ENCODE data around the gene NME4. TPM values are rescaled to one million over a fixed set of nuclear protein-coding genes. Genes with fewer than 3 reads are reported as not detected.
"Not testable (repeated sequence)": the region's sequence is repeated elsewhere in the genome, so short reads cannot be mapped to it uniquely, and the experiment has no call there.

Gene NME4
- polyA plus RNA-seq, 3 donors, result 30.1 to 223 (median 130) TPM

- WGBS, 3 donors, result 20 to 26% (median 22%) methylated on average over 30 of the region's 30 CpGs
- H3K27ac ChIP-seq (ENCODE audit: low read depth, low read length), result no peak overlapping the region
Observed at GRCh38 chr16:361872-362701, 34.9 kb upstream of the NME4 start.

GRCh38 chr16:362702-362999, 34.3 kb upstream of the NME4 start:
- 70 to 88% (median 73%) methylated on average over 14 to 20 of the region's 24 CpGs for WGBS, 3 donors
- H3K27ac ChIP-seq (ENCODE audit: low read depth, low read length), result not testable (repeated sequence)

- WGBS, 3 donors, result 62 to 71% (median 62%) methylated on average over 13 to 20 of the region's 20 CpGs
- H3K27ac ChIP-seq (ENCODE audit: low read depth, low read length), result no peak overlapping the region
Observed at GRCh38 chr16:363110-363765, 33.8 kb upstream of the NME4 start.

- no peak overlapping the region for H3K27ac ChIP-seq (ENCODE audit: low read depth, low read length)
- 25 to 45% (median 34%) methylated on average over 16 to 24 of the region's 24 CpGs for whole genome bisulfite sequencing, 3 donors
Observed at GRCh38 chr16:363766-364490, 33.1 kb upstream of the NME4 start.

GRCh38 chr16:364595-365491, 32.2 kb upstream of the NME4 start:
- no peak overlapping the region for H3K27ac ChIP-seq (ENCODE audit: low read depth, low read length)
- whole genome bisulfite sequencing, 3 donors, result 60 to 63% (median 61%) methylated on average over 19 of the region's 19 CpGs

GRCh38 chr16:366476-366875, 30.5 kb upstream of the NME4 start:
- WGBS, 3 donors, result 93 to 94% (median 94%) methylated on average over 9 to 10 of the region's 10 CpGs
- H3K27ac ChIP-seq (ENCODE audit: low read depth, low read length), result no peak overlapping the region

GRCh38 chr16:367333-367903, 29.6 kb upstream of the NME4 start:
- WGBS, 3 donors, result 93 to 97% (median 94%) methylated on average over 18 of the region's 18 CpGs
- no peak overlapping the region for H3K27ac ChIP-seq (ENCODE audit: low read depth, low read length)

- no peak overlapping the region for H3K27ac ChIP-seq (ENCODE audit: low read depth, low read length)
- 93 to 95% (median 94%) methylated on average over 27 to 29 of the region's 29 CpGs for WGBS, 3 donors
Observed at GRCh38 chr16:368388-369158, 28.4 kb upstream of the NME4 start.

- H3K27ac ChIP-seq (ENCODE audit: low read depth, low read length), result no peak overlapping the region
- WGBS, 3 donors, result 78 to 85% (median 83%) methylated on average over 20 of the region's 20 CpGs
Observed at GRCh38 chr16:369275-369865, 27.6 kb upstream of the NME4 start.

GRCh38 chr16:369866-370436, 27.0 kb upstream of the NME4 start:
- no peak overlapping the region for H3K27ac ChIP-seq (ENCODE audit: low read depth, low read length)
- 28 to 29% (median 29%) methylated on average over 28 to 44 of the region's 44 CpGs for WGBS, 3 donors

- H3K27ac ChIP-seq (ENCODE audit: low read depth, low read length), result no peak within 1 kb of the TSS
- WGBS, 3 donors, result 0 to 1% (median 0%) methylated on average over 29 to 30 of the region's 30 CpGs
Observed at GRCh38 chr16:370443-370842, 26.6 kb upstream of the NME4 start, which contains the start of gene MRPL28. TSS of gene MRPL28 (minus strand) at chr16:370538. CDS start at chr16:370218, 320 bp downstream.

- 39 to 71% (median 49%) methylated on average over 10 of the region's 10 CpGs for WGBS, 3 donors
- no peak overlapping the region for H3K27ac ChIP-seq (ENCODE audit: low read depth, low read length)
Observed at GRCh38 chr16:370979-371514, 26.0 kb upstream of the NME4 start.

GRCh38 chr16:371515-372301, 25.3 kb upstream of the NME4 start:
- no peak overlapping the region for H3K27ac ChIP-seq (ENCODE audit: low read depth, low read length)
- 76 to 91% (median 88%) methylated on average over 29 to 31 of the region's 31 CpGs for WGBS, 3 donors

GRCh38 chr16:372302-372983, 24.6 kb upstream of the NME4 start:
- WGBS, 3 donors, result 73 to 95% (median 95%) methylated on average over 19 of the region's 19 CpGs
- H3K27ac ChIP-seq (ENCODE audit: low read depth, low read length), result no peak overlapping the region

GRCh38 chr16:373020-373598, 23.9 kb upstream of the NME4 start:
- WGBS, 3 donors, result 78 to 94% (median 91%) methylated on average over 5 of the region's 5 CpGs
- H3K27ac ChIP-seq (ENCODE audit: low read depth, low read length), result no peak overlapping the region

Measured in adipose tissue (tissue), 3 donors.